GM23338 (cell line): ENCODE data around the gene MAOA. TPM values are rescaled to one million over a fixed set of nuclear protein-coding genes. Genes with fewer than 3 reads are reported as not detected.

Experiments used
- ATAC-seq: fragments of 200-7000 bp; cut with Tn5 transposase; 3 replicates; pipeline ENCODE4 v1.9.1; 2020
- DNase-seq: peaks from one replicate; pipeline ENCODE4 v3.0.0-alpha.2; 2015; ENCODE audit warnings: low spot score
- H2AFZ ChIP-seq: fragments of 200-600 bp; sonication (generic); 2 replicates; pipeline ENCODE4 v1.8.0; 2016; ENCODE audit warnings: antibody characterized with exemption, mild to moderate bottlenecking, moderate library complexity
- H3F3A ChIP-seq: fragments of 200-600 bp; sonication (generic); replicated peaks from 2 replicates; pipeline ENCODE4 v1.8.0; 2017; ENCODE audit warnings: antibody characterized with exemption, mixed run types, low read depth
- H3K27ac ChIP-seq: fragments of 200-600 bp; sonication (generic); 2 replicates; pipeline ENCODE4 v1.6.1; 2016; ENCODE audit warnings: low read depth
- H3K27me3 ChIP-seq: fragments of 200-600 bp; sonication (generic); 2 replicates; pipeline ENCODE4 v1.8.0; 2016; ENCODE audit warnings: mild to moderate bottlenecking, mixed run types, moderate library complexity; ENCODE audit not compliant: insufficient read depth
- H3K36me3 ChIP-seq: fragments of 200-600 bp; sonication (generic); 2 replicates; pipeline ENCODE4 v1.8.0; 2016; ENCODE audit warnings: mild to moderate bottlenecking; ENCODE audit not compliant: insufficient read depth
- H3K4me1 ChIP-seq: fragments of 200-600 bp; sonication (generic); 2 replicates; pipeline ENCODE4 v1.8.0; 2016; ENCODE audit warnings: mild to moderate bottlenecking, moderate library complexity; ENCODE audit not compliant: insufficient read depth
- H3K4me2 ChIP-seq: fragments of 200-600 bp; sonication (generic); 2 replicates; pipeline ENCODE4 v1.7.1; 2017; ENCODE audit warnings: mixed run types
- H3K4me3 ChIP-seq: fragments of 200-600 bp; sonication (generic); 2 replicates; pipeline ENCODE4 v1.6.1; 2016; ENCODE audit warnings: mixed run types
- H3K79me2 ChIP-seq: fragments of 200-600 bp; sonication (generic); replicated peaks from 2 replicates; pipeline ENCODE4 v1.8.0; 2017; ENCODE audit warnings: mild to moderate bottlenecking; ENCODE audit not compliant: insufficient read depth
- H3K9me2 ChIP-seq: fragments of 200-600 bp; sonication (generic); 2 replicates; pipeline ENCODE4 v1.8.0; 2017; ENCODE audit not compliant: insufficient read depth
- H4K20me1 ChIP-seq: fragments of 200-600 bp; sonication (generic); replicated peaks from 2 replicates; pipeline ENCODE4 v1.8.0; 2017; ENCODE audit warnings: mild to moderate bottlenecking; ENCODE audit not compliant: insufficient read depth
- H3K27ac Mint-ChIP-seq: 2 replicates; pipeline ENCODE4 v1.8.0; 2020; ENCODE audit warnings: inconsistent platforms, mild to moderate bottlenecking, moderate library complexity, mixed read lengths
- H3K27me3 Mint-ChIP-seq: 3 replicates; pipeline ENCODE4 v1.8.0; 2022; ENCODE audit warnings: low read depth, mild to moderate bottlenecking, moderate library complexity, mixed read lengths, inconsistent platforms; ENCODE audit not compliant: insufficient read depth, poor library complexity
- H3K36me3 Mint-ChIP-seq: 3 replicates; pipeline ENCODE4 v1.8.0; 2021; ENCODE audit warnings: low read depth, mild to moderate bottlenecking, inconsistent platforms, moderate library complexity, mixed read lengths
- H3K4me1 Mint-ChIP-seq: 3 replicates; pipeline ENCODE4 v1.8.0; 2020; ENCODE audit warnings: mild to moderate bottlenecking, inconsistent platforms, mixed read lengths
- H3K4me3 Mint-ChIP-seq: 3 replicates; pipeline ENCODE4 v1.8.0; 2021; ENCODE audit warnings: moderate library complexity, mild to moderate bottlenecking, inconsistent platforms, mixed read lengths
- H3K9me3 Mint-ChIP-seq: 3 replicates; pipeline ENCODE4 v1.8.0; 2020; ENCODE audit warnings: moderate library complexity, mild to moderate bottlenecking, inconsistent platforms, mixed read lengths
- CREB1 ChIP-seq: fragments of 250-450 bp; sonication (Bioruptor Pico); IDR thresholded peaks from 2 replicates; pipeline ENCODE4 v1.5.0; 2020; ENCODE audit warnings: low read depth, mild to moderate bottlenecking, moderate library complexity
- EZH2 ChIP-seq: fragments of 200-600 bp; sonication (generic); IDR thresholded peaks from one replicate; pipeline ENCODE4 v1.8.0; 2017; ENCODE audit warnings: antibody characterized with exemption, mild to moderate bottlenecking, low read depth; ENCODE audit not compliant: unreplicated experiment
- EZH2phosphoT487 ChIP-seq: fragments of 200-600 bp; sonication (generic); IDR thresholded peaks from one replicate; pipeline ENCODE4 v1.8.1; 2018; ENCODE audit warnings: antibody characterized with exemption; ENCODE audit not compliant: unreplicated experiment
- JUNB ChIP-seq: IDR thresholded peaks from one replicate; pipeline ENCODE4 v1.6.1; 2016; ENCODE audit warnings: antibody characterized with exemption; ENCODE audit not compliant: unreplicated experiment
- POLR2AphosphoS5 ChIP-seq: IDR thresholded peaks from 2 replicates; pipeline ENCODE4 v1.6.1; 2016; ENCODE audit warnings: antibody characterized with exemption, low read depth
- REST ChIP-seq: IDR thresholded peaks from one replicate; pipeline ENCODE4 v1.6.1; 2018; ENCODE audit warnings: antibody characterized with exemption; ENCODE audit not compliant: unreplicated experiment
- STAT1 ChIP-seq: IDR thresholded peaks from one replicate; pipeline ENCODE4 v1.6.1; 2016; ENCODE audit warnings: antibody characterized with exemption; ENCODE audit not compliant: unreplicated experiment
- ZNF331 ChIP-seq: fragments of 250-450 bp; sonication (Bioruptor Pico); IDR thresholded peaks from 2 replicates; pipeline ENCODE4 v1.5.0; 2020; ENCODE audit warnings: low read depth, mild to moderate bottlenecking, moderate library complexity
- polyA plus RNA-seq: library from polyadenylated mRNA; unstranded; fragments of >200 nt; fragmentation: Nextera tagmentation; extraction: Ambion mirVana; gene quantifications from 2 replicates; pipeline ENCODE4 v1.2.1, GENCODE V29; 2016
- total RNA-seq: library from RNA; depleted of rRNA; stranded (reverse); fragments of >200 nt; shearing (Covaris generic); gene quantifications from 2 replicates; pipeline ENCODE4 v1.2.3, GENCODE V29; 2014
- TF ChIP-seq, protein P1 (sequence below): IDR thresholded peaks from 2 replicates; pipeline ENCODE4 v1.6.1; 2016; ENCODE audit warnings: antibody characterized with exemption
- TF ChIP-seq, protein P2 (sequence below), 2 experiments: fragments of 200-600 bp in 1 of 2; sonication (generic) in 1 of 2; conservative IDR thresholded peaks; 2 replicates each; pipeline versions ENCODE4 v1.5.1 to v1.6.1; 2016 to 2017; ENCODE audit warnings: antibody characterized with exemption in 2 of 2, low read depth in 2 of 2, mild to moderate bottlenecking in 2 of 2, moderate library complexity in 1 of 2
- TF ChIP-seq, protein P3 (sequence below): fragments of 250-450 bp; sonication (Bioruptor Pico); IDR thresholded peaks from 2 replicates; pipeline ENCODE4 v1.5.0; 2020; ENCODE audit warnings: mild to moderate bottlenecking, moderate library complexity

The MAOA gene
- total and polyA plus RNA-seq, 2 experiments from 2014 or later: 3.2 to 5.2 TPM

GRCh38 chrX:43666311-43666912 lies 10.3 kb downstream of the MAOA start:
- no peak overlapping the region for H3K4me2 ChIP-seq
- H3K4me3 Mint-ChIP-seq: no peak overlapping the region
- H4K20me1 ChIP-seq: no peaks in the 10 kb centered on the region
- H3K9me2 ChIP-seq: no peaks in the 10 kb centered on the region
- no peaks in the 10 kb centered on the region for H3K79me2 ChIP-seq
- peaks cover 2% of the 10 kb centered on the region for H3K27me3 Mint-ChIP-seq
- H3K27ac Mint-ChIP-seq: no peak overlapping the region
- no peaks in the 10 kb centered on the region for H3K9me3 Mint-ChIP-seq
- no peaks in the 10 kb centered on the region for H3F3A ChIP-seq
- ATAC-seq: no peak
- H3K27me3 ChIP-seq: no peaks in the 10 kb centered on the region
- H3K4me1 Mint-ChIP-seq: peaks cover 3% of the 10 kb centered on the region; the same call in 2 of the 3 replicates
- H2AFZ ChIP-seq: no peak overlapping the region
- H3K36me3 Mint-ChIP-seq: no peaks in the 10 kb centered on the region
- H3K36me3 ChIP-seq: no peaks in the 10 kb centered on the region
- H3K4me1 ChIP-seq: no peaks in the 10 kb centered on the region
- no peak for DNase-seq
- H3K4me3 ChIP-seq: no peak overlapping the region
- H3K27ac ChIP-seq: no peak overlapping the region
- no peak for TF ChIP-seq ZNF331 (CRISPR knock-in tag)
- no peak for TF ChIP-seq JUNB
- TF ChIP-seq REST: no peak
- TF ChIP-seq EZH2phosphoT487: no peak
- TF ChIP-seq, protein P1, sequence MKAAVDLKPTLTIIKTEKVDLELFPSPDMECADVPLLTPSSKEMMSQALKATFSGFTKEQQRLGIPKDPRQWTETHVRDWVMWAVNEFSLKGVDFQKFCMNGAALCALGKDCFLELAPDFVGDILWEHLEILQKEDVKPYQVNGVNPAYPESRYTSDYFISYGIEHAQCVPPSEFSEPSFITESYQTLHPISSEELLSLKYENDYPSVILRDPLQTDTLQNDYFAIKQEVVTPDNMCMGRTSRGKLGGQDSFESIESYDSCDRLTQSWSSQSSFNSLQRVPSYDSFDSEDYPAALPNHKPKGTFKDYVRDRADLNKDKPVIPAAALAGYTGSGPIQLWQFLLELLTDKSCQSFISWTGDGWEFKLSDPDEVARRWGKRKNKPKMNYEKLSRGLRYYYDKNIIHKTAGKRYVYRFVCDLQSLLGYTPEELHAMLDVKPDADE: no peak
- TF ChIP-seq STAT1: no peak
- no peak for TF ChIP-seq EZH2
- TF ChIP-seq, protein P2, sequence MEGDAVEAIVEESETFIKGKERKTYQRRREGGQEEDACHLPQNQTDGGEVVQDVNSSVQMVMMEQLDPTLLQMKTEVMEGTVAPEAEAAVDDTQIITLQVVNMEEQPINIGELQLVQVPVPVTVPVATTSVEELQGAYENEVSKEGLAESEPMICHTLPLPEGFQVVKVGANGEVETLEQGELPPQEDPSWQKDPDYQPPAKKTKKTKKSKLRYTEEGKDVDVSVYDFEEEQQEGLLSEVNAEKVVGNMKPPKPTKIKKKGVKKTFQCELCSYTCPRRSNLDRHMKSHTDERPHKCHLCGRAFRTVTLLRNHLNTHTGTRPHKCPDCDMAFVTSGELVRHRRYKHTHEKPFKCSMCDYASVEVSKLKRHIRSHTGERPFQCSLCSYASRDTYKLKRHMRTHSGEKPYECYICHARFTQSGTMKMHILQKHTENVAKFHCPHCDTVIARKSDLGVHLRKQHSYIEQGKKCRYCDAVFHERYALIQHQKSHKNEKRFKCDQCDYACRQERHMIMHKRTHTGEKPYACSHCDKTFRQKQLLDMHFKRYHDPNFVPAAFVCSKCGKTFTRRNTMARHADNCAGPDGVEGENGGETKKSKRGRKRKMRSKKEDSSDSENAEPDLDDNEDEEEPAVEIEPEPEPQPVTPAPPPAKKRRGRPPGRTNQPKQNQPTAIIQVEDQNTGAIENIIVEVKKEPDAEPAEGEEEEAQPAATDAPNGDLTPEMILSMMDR (conservative IDR thresholded peaks at IDR 0.05; ENCODE audit: low read depth in 2 of 2): no peak
- TF ChIP-seq POLR2AphosphoS5: no peak
- TF ChIP-seq CREB1 (CRISPR knock-in tag): no peak
- TF ChIP-seq, protein P3, sequence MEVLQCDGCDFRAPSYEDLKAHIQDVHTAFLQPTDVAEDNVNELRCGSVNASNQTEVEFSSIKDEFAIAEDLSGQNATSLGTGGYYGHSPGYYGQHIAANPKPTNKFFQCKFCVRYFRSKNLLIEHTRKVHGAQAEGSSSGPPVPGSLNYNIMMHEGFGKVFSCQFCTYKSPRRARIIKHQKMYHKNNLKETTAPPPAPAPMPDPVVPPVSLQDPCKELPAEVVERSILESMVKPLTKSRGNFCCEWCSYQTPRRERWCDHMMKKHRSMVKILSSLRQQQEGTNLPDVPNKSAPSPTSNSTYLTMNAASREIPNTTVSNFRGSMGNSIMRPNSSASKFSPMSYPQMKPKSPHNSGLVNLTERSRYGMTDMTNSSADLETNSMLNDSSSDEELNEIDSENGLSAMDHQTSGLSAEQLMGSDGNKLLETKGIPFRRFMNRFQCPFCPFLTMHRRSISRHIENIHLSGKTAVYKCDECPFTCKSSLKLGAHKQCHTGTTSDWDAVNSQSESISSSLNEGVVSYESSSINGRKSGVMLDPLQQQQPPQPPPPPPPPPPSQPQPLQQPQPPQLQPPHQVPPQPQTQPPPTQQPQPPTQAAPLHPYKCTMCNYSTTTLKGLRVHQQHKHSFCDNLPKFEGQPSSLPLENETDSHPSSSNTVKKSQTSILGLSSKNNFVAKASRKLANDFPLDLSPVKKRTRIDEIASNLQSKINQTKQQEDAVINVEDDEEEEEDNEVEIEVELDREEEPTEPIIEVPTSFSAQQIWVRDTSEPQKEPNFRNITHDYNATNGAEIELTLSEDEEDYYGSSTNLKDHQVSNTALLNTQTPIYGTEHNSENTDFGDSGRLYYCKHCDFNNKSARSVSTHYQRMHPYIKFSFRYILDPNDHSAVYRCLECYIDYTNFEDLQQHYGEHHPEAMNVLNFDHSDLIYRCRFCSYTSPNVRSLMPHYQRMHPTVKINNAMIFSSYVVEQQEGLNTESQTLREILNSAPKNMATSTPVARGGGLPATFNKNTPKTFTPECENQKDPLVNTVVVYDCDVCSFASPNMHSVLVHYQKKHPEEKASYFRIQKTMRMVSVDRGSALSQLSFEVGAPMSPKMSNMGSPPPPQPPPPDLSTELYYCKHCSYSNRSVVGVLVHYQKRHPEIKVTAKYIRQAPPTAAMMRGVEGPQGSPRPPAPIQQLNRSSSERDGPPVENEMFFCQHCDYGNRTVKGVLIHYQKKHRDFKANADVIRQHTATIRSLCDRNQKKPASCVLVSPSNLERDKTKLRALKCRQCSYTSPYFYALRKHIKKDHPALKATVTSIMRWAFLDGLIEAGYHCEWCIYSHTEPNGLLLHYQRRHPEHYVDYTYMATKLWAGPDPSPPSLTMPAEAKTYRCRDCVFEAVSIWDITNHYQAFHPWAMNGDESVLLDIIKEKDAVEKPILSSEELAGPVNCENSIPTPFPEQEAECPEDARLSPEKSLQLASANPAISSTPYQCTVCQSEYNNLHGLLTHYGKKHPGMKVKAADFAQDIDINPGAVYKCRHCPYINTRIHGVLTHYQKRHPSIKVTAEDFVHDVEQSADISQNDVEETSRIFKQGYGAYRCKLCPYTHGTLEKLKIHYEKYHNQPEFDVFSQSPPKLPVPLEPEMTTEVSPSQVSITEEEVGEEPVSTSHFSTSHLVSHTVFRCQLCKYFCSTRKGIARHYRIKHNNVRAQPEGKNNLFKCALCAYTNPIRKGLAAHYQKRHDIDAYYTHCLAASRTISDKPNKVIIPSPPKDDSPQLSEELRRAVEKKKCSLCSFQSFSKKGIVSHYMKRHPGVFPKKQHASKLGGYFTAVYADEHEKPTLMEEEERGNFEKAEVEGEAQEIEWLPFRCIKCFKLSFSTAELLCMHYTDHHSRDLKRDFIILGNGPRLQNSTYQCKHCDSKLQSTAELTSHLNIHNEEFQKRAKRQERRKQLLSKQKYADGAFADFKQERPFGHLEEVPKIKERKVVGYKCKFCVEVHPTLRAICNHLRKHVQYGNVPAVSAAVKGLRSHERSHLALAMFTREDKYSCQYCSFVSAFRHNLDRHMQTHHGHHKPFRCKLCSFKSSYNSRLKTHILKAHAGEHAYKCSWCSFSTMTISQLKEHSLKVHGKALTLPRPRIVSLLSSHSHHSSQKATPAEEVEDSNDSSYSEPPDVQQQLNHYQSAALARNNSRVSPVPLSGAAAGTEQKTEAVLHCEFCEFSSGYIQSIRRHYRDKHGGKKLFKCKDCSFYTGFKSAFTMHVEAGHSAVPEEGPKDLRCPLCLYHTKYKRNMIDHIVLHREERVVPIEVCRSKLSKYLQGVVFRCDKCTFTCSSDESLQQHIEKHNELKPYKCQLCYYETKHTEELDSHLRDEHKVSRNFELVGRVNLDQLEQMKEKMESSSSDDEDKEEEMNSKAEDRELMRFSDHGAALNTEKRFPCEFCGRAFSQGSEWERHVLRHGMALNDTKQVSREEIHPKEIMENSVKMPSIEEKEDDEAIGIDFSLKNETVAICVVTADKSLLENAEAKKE: no peak
